Measurements from ENCODE around the gene FALEC. TPM values are rescaled to one million over a fixed set of nuclear protein-coding genes. Genes with fewer than 3 reads are reported as not detected.

Gene FALEC
- total RNA-seq, 1 donor from 2014 or later: not detected

DNA sequence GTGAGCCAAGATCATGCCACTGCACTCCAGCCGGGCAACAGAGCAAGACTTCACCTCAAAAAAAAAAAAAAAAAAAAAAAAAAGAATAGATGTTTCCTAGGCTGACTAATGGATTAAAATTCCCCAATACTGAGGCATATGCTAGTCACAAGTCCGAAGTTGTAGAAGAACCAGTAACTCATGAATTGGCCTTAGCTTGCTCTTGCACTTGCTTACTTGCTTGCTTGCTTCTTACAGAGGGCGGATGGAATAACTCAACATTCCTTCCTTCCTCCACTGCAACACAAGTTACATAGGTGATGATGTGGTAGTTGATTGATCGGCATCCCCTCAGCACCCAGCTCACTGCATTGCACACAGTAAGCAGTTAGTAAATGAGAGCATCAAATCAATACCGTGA, 31.1 kb upstream of the FALEC start:
- FAIRE-seq: no peak
- Histone ChIP-seq H3K27me3 (ENCODE audit: control insufficient read depth, insufficient read depth, low read length) (no peaks in the 10 kb centered on the region), H3K4me3 (ENCODE audit: low read depth, low read length) (no peak overlapping the region), H3K36me3 (ENCODE audit: control insufficient read depth, insufficient read depth, low read length) (peaks cover 3% of the 10 kb centered on the region)
- peak; percentile 95 for DNase-seq (ENCODE audit: low read depth)
- TF ChIP-seq, protein P1, sequence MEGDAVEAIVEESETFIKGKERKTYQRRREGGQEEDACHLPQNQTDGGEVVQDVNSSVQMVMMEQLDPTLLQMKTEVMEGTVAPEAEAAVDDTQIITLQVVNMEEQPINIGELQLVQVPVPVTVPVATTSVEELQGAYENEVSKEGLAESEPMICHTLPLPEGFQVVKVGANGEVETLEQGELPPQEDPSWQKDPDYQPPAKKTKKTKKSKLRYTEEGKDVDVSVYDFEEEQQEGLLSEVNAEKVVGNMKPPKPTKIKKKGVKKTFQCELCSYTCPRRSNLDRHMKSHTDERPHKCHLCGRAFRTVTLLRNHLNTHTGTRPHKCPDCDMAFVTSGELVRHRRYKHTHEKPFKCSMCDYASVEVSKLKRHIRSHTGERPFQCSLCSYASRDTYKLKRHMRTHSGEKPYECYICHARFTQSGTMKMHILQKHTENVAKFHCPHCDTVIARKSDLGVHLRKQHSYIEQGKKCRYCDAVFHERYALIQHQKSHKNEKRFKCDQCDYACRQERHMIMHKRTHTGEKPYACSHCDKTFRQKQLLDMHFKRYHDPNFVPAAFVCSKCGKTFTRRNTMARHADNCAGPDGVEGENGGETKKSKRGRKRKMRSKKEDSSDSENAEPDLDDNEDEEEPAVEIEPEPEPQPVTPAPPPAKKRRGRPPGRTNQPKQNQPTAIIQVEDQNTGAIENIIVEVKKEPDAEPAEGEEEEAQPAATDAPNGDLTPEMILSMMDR (IDR thresholded peaks at IDR 0.05; ENCODE audit: insufficient read depth, low read length, severe bottlenecking): no peak

DNA sequence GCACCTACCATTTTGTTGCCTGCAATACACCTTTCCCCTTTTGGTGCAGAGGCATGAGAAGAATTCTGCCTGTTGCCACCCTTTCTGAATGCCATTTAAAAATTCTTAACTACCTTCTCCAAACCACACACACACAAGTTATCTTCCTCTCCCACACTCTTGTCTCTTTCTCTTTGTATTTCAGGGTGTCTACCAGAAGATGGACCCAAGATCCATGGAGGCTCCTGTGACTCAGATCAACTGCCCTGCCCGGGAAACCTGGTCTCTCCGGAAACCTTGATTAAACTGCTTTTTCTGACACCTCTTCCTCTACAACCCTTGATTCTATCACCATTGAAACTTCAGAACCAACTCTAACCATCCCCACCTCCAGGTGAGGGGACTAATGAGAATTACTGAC, 30.7 kb upstream of the FALEC start:
- no peak overlapping the region for H3K4me3 ChIP-seq (ENCODE audit: low read depth, low read length)
- peak; percentile 58 for DNase-seq (ENCODE audit: low read depth)
- FAIRE-seq: no peak

DNA sequence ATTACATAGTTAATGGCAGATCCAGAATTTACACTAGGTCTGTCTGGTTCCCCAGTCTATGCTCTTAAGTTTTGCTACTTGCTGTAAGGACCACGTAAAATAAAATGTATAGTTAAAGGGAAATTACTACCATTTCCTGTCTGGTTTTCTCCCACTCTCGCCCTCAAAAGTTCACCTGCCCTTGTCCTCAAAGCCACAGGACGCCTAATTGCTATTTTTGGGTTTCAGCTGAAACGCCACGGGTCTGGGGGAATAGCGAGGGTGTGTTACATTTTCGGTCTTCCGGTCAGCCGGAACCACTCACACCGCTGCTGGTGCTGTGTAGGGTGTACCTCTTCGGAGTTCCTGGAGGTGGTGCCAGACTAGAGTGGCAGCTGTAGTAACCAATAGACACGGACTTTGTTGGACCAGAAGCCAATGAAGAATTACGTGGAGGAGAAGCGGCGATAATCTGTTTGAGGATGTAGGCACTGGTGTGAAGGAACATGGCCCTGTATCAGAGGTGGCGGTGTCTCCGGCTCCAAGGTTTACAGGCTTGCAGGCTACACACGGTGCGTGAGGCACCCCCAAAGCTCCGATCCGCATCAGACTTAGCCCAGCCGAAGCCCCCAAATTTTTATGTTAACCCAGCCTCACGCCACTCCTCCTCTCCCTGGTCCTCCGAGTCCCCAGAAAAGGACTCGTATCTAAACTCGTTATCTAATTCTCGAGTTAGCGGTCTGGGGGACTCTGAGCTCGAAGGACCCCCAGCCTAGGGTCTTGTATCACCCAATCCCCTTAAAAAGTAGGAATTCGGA, 28.4 kb upstream of the FALEC start, which contains the start of gene TARS2:
Gene TARS2 (plus strand): TSS at position 454 of the 797 bp plus-strand sequence. CDS start 32 bp downstream, at position 486.
- peak; percentile 95 for DNase-seq (ENCODE audit: low read depth)
- peak within 1 kb of the TSS; percentile 82 for H3K4me3 ChIP-seq (ENCODE audit: low read depth, low read length)
- peaks cover 8% of the 10 kb centered on the region for H3K36me3 ChIP-seq (ENCODE audit: control insufficient read depth, insufficient read depth, low read length)
- TF ChIP-seq, protein P1 (IDR thresholded peaks at IDR 0.05; ENCODE audit: insufficient read depth, low read length, severe bottlenecking): no peak
- H3K27me3 ChIP-seq (ENCODE audit: control insufficient read depth, insufficient read depth, low read length): no peaks in the 10 kb centered on the region
- peak; percentile 60 for FAIRE-seq

More for the DNA sequence above, 30.7 kb upstream of the FALEC start:
- Histone ChIP-seq H3K27me3 (ENCODE audit: control insufficient read depth, insufficient read depth, low read length) (no peaks in the 10 kb centered on the region), H3K36me3 (ENCODE audit: control insufficient read depth, insufficient read depth, low read length) (peaks cover 3% of the 10 kb centered on the region)
- TF ChIP-seq, protein P1 (IDR thresholded peaks at IDR 0.05; ENCODE audit: insufficient read depth, low read length, severe bottlenecking): peak; percentile 32

DNA sequence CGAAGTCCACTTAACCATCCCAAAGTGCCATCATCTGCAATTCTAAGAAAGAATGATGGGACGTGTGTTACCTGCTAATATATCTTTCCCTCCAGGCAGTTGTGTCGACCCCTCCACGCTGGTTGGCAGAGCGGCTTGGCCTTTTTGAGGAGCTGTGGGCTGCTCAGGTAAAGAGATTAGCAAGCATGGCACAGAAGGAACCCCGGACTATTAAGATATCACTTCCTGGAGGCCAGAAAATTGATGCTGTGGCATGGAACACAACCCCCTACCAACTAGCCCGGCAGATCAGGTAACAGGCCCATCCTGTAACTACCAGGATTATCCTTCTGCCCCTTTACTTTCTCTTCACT, 27.8 kb upstream of the FALEC start:
- no peak for FAIRE-seq

DNA sequence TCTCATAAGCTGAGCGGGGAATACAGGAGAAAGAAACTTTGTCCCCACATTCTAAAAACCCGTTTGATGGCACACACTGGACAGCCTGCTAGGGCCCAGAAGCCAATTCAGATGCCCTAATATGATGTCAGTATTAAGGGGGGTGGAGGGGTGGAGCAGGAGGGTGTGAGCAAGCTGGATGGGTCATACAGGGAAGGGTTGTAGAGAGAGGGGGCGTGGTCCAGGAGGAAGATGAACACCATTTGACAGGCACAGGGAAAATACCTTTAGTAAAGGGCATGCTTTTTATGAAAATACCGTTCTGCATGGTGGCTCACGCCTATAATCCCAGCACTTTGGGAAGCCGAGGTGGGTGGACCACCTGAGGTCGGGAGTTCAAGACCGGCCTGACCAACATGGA, 22.4 kb upstream of the FALEC start:
- H3K27me3 ChIP-seq (ENCODE audit: control insufficient read depth, insufficient read depth, low read length): no peaks in the 10 kb centered on the region
- FAIRE-seq: no peak
- no peak overlapping the region for H3K4me3 ChIP-seq (ENCODE audit: low read depth, low read length)
- H3K36me3 ChIP-seq (ENCODE audit: control insufficient read depth, insufficient read depth, low read length): peaks cover 17% of the 10 kb centered on the region
- TF ChIP-seq, protein P1 (IDR thresholded peaks at IDR 0.05; ENCODE audit: insufficient read depth, low read length, severe bottlenecking): no peak
- DNase-seq (ENCODE audit: low read depth): peak; percentile 41

More for the DNA sequence above, 27.8 kb upstream of the FALEC start:
- Histone ChIP-seq H3K4me3 (ENCODE audit: low read depth, low read length) (peak overlapping the region; percentile 82), H3K27me3 (ENCODE audit: control insufficient read depth, insufficient read depth, low read length) (no peaks in the 10 kb centered on the region), H3K36me3 (ENCODE audit: control insufficient read depth, insufficient read depth, low read length) (peaks cover 8% of the 10 kb centered on the region)
- TF ChIP-seq, protein P1 (IDR thresholded peaks at IDR 0.05; ENCODE audit: insufficient read depth, low read length, severe bottlenecking): no peak
- DNase-seq (ENCODE audit: low read depth): no peak

Measured in bronchial epithelial cell (primary cell).